Fibroblast of pulmonary artery (primary cell): Measurements from ENCODE around the gene KRT2.

Experiments used
- DNase-seq: peaks from one replicate; pipeline ENCODE4 v3.0.0-alpha.2; 2010; ENCODE audit warnings: low read depth
- H3K4me3 ChIP-seq: replicated peaks from 2 replicates; pipeline ENCODE4 v1.5.1; 2011; ENCODE audit warnings: low read depth, mild to moderate bottlenecking, control low read depth, low read length, moderate library complexity
- TF ChIP-seq, protein P1 (sequence below): IDR thresholded peaks from 2 replicates; pipeline ENCODE4 v1.5.1; 2011; ENCODE audit warnings: mild to moderate bottlenecking, control low read depth, low read length, inconsistent platforms; ENCODE audit errors: missing control alignments

Gene KRT2

DNA sequence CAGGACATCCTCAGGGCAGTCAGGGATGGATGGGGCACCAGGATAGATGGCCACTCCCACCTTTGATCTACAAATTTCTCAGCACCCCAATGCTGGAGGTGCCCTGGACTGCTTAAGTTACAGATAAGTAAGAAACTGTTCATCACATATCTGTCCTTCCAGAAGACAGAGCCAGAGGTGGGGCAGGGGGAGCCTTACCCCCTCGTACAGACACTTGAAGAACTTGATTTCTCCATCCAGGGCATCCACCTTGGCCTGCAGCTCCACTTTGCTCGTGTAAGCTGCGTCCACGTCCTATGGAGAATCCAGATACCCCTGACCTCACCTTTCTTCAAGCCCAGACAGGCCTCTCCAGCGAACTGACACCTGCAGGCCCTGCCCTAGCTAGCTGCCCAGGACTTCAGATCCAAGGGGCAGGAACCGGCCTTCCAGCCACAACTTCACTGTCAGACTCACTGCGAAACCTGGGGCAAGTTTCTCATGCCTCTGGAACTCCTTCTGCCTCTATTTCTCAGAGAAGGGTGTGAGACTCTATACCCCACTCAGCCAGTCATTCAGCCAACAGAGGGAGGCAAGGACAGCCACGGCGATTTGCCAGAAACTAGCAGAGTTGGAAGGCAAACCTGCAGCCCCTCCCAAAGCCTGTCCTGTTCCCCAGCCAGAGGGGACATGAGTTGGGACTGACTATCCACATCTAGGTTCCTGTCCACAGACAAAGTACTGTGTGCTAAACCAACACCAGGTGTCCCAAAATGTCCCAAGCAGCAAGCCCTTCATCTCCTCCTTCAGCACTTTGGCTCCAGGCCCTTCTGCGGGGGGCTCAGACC lies 37.4 kb downstream of the KRT2 start:
- no peak for DNase-seq
- TF ChIP-seq, protein P1, sequence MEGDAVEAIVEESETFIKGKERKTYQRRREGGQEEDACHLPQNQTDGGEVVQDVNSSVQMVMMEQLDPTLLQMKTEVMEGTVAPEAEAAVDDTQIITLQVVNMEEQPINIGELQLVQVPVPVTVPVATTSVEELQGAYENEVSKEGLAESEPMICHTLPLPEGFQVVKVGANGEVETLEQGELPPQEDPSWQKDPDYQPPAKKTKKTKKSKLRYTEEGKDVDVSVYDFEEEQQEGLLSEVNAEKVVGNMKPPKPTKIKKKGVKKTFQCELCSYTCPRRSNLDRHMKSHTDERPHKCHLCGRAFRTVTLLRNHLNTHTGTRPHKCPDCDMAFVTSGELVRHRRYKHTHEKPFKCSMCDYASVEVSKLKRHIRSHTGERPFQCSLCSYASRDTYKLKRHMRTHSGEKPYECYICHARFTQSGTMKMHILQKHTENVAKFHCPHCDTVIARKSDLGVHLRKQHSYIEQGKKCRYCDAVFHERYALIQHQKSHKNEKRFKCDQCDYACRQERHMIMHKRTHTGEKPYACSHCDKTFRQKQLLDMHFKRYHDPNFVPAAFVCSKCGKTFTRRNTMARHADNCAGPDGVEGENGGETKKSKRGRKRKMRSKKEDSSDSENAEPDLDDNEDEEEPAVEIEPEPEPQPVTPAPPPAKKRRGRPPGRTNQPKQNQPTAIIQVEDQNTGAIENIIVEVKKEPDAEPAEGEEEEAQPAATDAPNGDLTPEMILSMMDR = no peak
- no peak overlapping the region for H3K4me3 ChIP-seq

DNA sequence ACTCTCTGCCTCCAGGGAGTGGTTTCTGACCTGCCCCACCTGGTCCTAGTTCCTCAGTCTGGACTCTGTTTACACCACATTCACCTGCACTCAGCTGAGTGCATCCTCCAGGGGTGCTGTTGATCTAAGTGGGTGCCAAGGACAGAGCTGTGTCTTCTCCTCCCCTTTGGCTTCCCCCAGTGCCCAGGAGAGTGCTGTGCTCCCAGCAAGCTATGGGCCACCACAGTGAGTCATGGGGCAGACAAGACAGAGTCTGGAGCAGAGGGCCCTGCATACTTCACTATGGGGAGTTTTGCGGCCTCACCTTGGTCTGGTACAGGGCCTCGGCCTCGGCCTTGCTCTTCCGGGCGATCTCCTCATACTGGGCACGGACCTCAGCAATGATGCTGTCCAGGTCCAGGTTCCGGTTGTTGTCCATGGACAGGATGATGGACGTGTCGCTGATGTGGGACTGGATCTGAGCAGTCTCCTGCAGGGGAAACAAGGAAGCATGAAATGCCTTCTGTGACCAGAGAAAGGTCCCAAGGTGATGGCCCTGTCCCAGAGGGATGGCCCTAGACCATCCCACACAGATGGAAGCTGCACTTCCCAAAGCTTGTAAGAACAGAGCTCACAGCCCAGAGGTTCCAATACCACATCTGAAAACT lies 38.5 kb downstream of the KRT2 start:
- no peak for DNase-seq
- TF ChIP-seq, protein P1 = no peak
- no peak overlapping the region for H3K4me3 ChIP-seq

DNA sequence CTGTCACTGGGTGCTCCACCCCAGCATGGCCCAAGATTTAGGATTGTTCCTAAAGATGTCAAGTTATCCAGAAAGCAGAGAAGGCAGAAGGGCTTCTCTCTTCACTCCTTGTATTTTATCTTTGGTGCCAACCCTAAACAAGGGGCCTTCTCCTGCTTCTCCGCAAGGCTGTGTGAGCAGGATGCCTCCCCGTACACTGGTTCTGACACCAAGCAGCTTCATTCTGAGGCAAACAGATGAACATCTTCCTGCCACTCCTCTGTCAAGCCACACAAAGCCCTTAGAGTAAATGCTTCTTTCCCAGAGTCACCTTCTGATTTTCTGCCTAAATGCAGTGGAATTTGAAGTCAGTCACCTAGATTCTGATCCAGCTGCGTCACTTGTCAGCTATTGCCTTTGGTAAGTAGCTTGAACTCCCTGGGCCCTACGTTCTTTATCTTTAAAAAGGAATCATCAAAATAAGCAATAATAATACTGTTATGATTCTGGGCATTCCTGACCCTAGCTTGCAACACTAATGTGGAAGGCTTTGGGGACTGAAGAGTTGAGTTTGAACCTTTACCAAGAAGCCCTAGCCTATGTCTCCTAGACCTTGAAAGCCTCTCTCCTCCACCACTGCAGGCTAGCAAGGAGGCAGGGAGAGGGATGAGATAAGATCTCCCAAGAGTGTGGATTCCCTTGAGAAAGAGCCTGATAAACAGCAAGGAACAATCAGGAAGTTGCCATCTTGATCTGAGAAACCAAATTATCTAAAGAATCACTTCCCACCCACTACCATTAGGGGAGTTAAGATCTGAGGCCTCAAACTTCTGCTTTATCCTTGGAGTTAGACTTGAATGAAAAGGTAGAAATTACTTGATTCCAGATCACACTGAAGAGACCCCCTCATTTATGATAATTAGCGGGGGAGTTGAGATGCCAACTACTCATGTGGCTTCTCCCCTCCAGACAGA lies 39.3 kb downstream of the KRT2 start:
- H3K4me3 ChIP-seq = no peak overlapping the region
- TF ChIP-seq, protein P1 = no peak
- no peak for DNase-seq

- H3K4me3 ChIP-seq = no peak overlapping the region
- no peak for DNase-seq
- TF ChIP-seq, protein P1 = no peak
Observed at GRCh38 chr12:52611080-52611468, 40.9 kb downstream of the KRT2 start.

DNA sequence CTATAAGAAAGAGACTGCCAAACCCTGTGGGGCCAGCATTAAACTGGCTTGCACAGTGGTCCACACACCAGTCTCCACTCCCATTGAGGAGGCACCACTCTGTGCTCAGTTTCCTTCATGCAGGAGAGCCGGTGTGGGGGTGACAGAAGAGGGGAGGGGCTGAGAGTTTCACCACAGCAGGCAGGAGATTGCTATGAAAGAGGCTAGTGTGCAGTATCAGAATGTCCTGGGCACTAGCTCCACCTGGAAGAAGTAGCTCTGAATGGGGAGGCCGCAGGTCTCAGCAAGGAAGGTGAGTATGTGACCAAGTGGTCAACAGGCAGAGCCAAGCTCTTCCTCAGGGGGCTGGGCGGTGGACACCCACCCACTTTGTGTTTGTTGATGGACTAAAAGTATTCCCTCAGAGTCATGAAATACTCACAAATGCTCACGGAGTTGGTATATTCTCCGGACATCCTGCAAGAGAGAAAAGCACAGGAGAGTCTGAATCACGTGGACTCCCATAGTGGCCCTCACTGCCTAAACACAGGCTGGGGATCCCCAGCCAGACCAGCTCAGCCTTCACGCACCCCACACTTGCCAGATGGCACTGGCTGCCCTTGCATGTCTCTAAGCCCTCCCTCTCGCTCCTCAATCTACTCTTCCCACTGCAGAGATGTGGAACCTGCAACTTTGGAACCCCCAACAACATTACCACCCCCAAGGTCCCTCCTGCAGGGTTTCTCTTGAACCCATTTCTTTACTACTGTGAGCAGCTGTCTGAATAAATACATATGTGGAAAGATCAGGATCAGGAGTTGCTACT lies 43.0 kb downstream of the KRT2 start:
- TF ChIP-seq, protein P1 = no peak
- DNase-seq = no peak
- no peak overlapping the region for H3K4me3 ChIP-seq

- DNase-seq = no peak
- TF ChIP-seq, protein P1 = no peak
- no peak overlapping the region for H3K4me3 ChIP-seq
Observed at GRCh38 chr12:52608161-52608560, 43.9 kb downstream of the KRT2 start.
